Activated CD8-positive, alpha-beta memory T cell treated with anti-CD3 and anti-CD28 coated beads for 24 hours (primary cell): ENCODE measurements around the gene UGP2.

Experiments used
- DNase-seq: peaks from one replicate; pipeline ENCODE4 v3.0.0-alpha.2; 2020

The UGP2 gene

GRCh38 chr2:63866009-63866709 lies 24.5 kb downstream of the UGP2 start:
- DNase-seq = no peak

- DNase-seq = no peak
These were observed 29.0 kb downstream of the UGP2 start for GRCh38 chr2:63870679-63871078.

- DNase-seq = no peak
These were observed 30.2 kb downstream of the UGP2 start for GRCh38 chr2:63871864-63872263.

DNA sequence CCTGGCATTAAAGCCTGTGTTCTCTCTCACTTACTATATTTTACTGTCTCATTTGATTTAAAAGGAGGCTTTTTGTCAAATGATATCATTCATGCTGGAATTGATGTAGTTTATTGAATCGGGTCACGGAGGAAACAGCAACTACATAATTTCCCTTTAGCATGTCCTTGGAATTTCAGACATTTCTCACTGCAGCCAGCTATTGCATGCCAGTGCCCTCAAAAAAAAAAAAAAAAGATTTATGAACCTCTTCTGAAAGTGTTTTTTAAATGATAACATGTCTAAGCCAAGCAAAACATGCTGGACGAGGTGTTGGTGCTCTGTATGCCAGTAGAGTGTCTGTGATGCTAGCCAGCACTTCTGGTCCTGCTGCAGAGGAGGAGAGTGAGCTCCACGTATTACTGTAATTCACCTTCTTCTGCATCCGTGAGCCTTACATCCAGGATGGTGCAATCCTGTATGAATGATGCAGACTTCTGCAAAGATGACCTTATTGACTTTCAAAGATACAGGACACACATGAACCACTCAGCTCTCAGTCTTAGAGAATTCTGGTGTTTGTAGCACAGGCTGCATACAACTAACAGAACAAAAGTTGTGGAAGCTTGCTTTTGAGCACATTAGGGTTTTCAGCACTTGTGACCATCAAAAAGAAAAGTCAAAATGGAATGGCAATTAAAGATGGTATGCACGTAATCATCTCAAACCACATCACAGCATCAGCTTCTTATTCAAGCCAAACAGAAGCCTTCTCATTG lies 31.1 kb downstream of the UGP2 start:
- DNase-seq = no peak

GRCh38 chr2:63874204-63875130 lies 32.8 kb downstream of the UGP2 start:
- no peak for DNase-seq

- DNase-seq = no peak
These were observed 33.4 kb downstream of the UGP2 start for GRCh38 chr2:63875131-63875527.

DNA sequence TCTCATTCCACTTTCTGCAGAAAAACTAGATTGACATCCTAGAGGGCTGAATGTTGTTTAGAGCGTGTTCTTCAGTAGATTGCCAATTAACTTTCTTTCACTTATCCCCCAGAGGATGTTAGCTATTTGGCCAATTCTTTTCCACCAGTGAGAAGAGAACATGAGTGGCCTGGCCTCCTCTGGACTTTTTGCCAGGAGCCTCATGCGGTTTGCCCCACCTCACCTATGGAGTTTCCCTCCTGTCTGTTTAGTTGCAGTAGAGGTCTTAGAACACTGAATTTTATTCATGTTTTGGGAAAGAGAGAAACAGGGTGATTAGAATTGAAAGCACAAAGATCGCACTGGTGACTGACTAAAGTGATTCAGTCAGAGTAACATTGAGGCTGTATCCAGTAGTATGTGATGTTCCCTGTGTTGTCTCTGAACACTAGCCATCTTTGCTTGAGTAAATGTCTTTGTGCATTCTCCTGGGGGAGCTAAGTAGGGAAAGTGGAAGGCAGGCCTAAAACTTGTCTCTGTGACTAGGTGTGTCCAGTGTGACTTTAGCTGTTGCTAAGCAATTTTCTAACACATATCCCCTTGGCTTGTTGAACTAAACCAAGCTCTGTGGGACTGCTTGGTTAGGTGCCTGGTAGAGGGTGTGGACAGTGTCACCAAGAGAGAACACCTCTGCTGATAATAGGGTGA lies 34.0 kb downstream of the UGP2 start:
- DNase-seq = no peak

DNA sequence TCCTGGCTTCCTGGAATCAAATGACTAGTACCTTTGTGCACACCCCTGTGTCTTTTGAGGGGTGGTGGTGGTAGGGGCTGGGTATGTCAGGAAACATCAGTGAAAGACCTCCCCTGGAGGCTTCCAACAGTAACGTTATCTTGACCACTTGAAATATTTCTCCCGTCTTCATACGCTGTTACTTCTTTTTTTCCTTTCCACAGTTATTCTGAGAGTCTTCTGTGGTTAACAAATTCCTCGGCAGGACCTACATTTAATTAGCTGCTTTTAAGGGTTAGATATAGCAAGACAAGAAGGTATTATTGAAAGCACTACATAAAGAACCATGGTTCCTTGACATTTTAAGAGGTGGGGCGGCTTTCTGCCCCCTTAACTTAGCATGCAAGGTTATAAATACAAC lies 34.6 kb downstream of the UGP2 start:
- DNase-seq = no peak

DNA sequence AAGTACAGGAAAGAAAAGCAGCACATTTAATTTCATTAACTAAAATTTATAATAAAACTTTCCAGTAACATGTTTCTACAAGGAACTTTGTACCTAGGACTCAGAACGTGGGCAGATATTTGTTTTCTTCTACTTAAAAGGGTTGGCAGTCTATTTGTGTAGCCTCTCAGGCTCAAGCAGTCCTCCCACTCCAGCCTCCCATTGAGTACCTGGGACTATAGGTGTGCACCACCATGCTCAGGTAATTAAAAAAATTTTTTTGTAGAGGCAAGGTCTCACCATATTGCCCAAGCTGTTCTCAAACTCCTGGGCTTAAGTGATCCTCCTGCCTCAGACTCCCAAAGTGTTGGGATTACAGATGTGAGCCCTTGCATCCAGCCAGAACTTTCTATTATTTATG lies 36.8 kb downstream of the UGP2 start:
- no peak for DNase-seq

DNA sequence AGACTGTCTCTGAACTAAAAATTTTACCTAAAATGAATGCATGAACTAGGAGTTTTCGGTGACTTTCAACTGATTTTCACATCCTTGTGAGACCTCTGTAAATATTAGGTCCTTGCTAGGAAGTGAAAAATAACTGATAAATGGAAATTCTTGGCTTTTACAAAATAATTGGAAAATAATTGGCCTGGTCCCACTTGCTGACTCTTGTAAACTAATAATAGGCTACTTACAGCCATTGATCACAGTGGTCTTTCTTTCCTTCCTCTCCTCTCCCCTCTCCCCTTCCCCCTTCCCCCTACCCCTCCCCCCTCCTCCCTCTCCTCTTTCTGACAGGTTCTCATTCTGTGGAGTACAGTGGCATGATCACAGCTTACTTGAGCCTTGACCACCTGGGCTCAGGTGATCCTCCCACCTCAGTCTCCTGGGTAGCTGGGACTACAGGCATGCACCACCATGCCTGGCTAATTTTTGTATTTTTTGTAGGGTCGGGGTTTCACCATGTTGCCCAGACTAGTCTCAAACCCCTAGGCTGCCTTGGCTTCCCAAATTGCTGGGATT lies 38.3 kb downstream of the UGP2 start:
- DNase-seq = no peak

DNA sequence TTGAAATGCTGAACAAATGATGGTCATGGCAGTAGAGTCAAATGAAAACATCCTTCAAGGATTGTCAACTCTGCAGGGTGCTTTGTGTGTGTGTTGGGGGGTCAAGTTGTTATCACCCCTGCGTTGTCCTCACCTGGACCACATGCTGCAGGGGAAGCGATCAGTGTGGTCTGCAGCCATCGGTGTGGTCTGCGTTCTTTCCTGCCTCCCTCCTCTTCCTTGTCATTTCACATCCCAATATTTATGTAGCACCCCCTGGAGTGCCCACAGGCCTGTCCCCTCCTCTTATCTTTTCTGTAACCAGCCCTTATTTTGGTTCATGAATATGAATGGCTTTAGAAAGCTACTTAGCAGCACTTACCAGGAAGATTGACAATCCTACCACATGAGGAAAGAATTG lies 38.9 kb downstream of the UGP2 start:
- DNase-seq = no peak

DNA sequence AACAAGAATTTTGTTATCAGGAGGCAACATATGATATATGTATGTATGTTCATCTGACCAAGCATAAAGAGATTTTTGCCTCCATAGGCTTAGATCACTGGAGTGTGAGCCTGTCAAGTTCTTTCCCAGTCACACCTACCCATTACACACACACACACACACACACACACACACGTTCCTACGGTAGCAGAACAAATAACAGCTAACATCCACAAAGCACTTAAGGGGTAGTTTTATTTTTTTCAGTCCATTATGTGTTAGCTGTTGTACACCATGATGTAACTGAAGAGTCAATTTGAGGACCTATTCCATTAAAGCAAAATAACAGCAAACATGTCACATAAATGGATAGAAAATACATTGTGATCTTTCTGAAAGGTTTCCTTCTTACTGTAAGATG lies 39.5 kb downstream of the UGP2 start:
- no peak for DNase-seq

DNA sequence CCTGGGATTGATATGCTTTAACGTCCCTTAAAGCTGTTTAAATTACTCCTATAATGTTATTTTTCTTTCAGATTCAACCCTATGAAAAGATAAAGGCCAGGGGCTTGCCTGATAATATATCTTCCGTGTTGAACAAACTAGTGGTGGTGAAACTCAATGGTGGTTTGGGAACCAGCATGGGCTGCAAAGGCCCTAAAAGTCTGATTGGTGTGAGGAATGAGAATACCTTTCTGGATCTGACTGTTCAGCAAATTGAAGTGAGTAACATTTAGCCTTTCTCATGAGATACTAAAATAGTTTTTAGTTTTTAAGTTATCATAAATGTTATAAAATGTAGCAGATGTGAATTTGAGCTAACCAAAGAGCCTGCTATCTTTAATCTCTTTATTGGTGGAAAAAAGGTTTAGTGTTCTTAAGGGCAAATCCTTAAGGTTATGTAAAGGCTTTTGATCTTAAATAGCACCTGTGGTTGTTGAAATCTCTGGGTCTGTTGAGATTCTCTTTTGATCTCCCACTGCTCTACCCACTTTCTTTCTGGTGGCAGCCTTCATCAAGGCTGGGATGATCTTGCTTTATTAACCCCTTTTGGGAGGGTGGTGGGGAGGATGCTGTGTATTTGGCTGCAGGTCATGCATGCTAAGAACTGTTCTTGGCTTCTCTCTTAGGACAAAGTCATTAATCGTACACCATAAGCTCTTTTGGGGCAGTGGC lies 40.9 kb downstream of the UGP2 start:
- DNase-seq = no peak

DNA sequence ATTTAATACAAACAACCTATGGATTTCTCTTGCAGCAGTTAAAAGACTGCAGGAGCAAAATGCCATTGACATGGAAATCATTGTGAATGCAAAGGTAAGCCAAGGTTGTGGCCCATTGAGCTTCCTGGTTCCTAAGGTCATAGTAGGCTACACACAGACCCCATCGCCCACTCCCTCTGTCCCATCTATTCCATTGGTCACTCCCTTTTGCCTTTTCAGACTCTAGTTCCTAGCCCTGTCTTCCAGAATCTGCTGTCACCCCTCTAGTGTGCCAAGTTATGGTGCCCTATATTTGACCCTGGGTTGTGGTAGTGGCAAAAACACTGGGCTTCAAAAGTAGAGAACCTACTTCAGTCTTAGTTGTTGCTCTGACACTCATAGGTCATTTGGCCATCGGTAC lies 44.7 kb downstream of the UGP2 start:
- DNase-seq = no peak

- no peak for DNase-seq
These were observed 46.4 kb downstream of the UGP2 start for GRCh38 chr2:63888053-63888452.

GRCh38 chr2:63888490-63889402 lies 47.0 kb downstream of the UGP2 start:
- peak; percentile 65 for DNase-seq

GRCh38 chr2:63890678-63891077 lies 49.0 kb downstream of the UGP2 start:
- no peak for DNase-seq

GRCh38 chr2:63891488-63892030 lies 49.9 kb downstream of the UGP2 start:
- no peak for DNase-seq

GRCh38 chr2:63893163-63893562 lies 51.5 kb downstream of the UGP2 start:
- no peak for DNase-seq

- no peak for DNase-seq
These were observed 52.5 kb downstream of the UGP2 start for GRCh38 chr2:63894167-63894566.

DNA sequence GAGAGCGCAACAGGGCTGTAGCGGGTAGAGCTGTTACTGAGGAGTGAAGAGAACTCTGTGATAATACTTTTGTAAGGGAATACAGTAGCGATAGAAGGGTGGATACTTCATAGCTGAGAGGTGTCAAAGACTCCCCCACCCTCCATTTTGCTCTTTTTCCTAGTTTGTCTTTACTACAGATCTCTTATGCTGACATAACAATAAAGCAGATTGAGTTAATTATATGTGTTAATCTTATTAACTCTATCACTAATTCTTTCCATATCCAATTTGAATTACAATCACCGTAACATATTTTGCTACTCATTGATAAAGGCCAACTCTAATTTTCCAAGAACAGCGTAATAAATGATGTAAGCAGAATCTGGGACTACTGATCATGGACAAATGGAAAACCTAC lies 57.1 kb downstream of the UGP2 start:
- no peak for DNase-seq
